HepG2 (cell line): Measurements from ENCODE around the gene CUL9. TPM values are rescaled to one million over a fixed set of nuclear protein-coding genes. Genes with fewer than 3 reads are reported as not detected.
A peak's percentile ranks its signal among the peaks of the same experiment; 100 is the strongest.

Experiments
- ATF3 ChIP-seq: sonication (generic); formaldehyde crosslinking; IDR thresholded peaks from 2 replicates; pipeline ENCODE4 v1.4.0; 2020; ENCODE audit warnings: missing genetic modification reagents
- CTCF ChIP-seq: sonication (generic); formaldehyde crosslinking; IDR thresholded peaks from 2 replicates; pipeline ENCODE4 v1.5.0; 2020; ENCODE audit warnings: mild to moderate bottlenecking, missing genetic modification reagents, moderate library complexity
- ESRRA ChIP-seq: sonication (generic); formaldehyde crosslinking; IDR thresholded peaks from 2 replicates; pipeline ENCODE4 v1.5.1; 2020; ENCODE audit warnings: mild to moderate bottlenecking, low read depth, missing genetic modification reagents
- FIP1L1 ChIP-seq: fragments of 200-400 bp; formaldehyde crosslinking; IDR thresholded peaks from 2 replicates; pipeline ENCODE4 v1.6.1; 2018; ENCODE audit warnings: low read depth, mild to moderate bottlenecking, low read length, moderate library complexity, borderline replicate concordance; ENCODE audit not compliant: insufficient read depth
- GMEB1 ChIP-seq: sonication (generic); formaldehyde crosslinking; IDR thresholded peaks from 2 replicates; pipeline ENCODE4 v1.5.1; 2020; ENCODE audit warnings: missing genetic modification reagents, mild to moderate bottlenecking, borderline replicate concordance
- MED1 ChIP-seq: sonication (generic); formaldehyde crosslinking; IDR thresholded peaks from 2 replicates; pipeline ENCODE4 v1.4.0; 2020; ENCODE audit warnings: missing genetic modification reagents
- SIN3A ChIP-seq: IDR thresholded peaks from 2 replicates; pipeline ENCODE4 v1.6.1; 2011; ENCODE audit warnings: low read depth, mild to moderate bottlenecking, control low read depth, low read length, borderline replicate concordance
- TEAD3 ChIP-seq: optimal IDR thresholded peaks from 2 replicates; pipeline ENCODE3; 2016; ENCODE audit warnings: borderline replicate concordance
- UBTF ChIP-seq: sonication (generic); formaldehyde crosslinking; IDR thresholded peaks from 2 replicates; pipeline ENCODE4 v1.4.0; 2020; ENCODE audit warnings: mild to moderate bottlenecking, missing genetic modification reagents
- WIZ ChIP-seq: sonication (generic); formaldehyde crosslinking; IDR thresholded peaks from 2 replicates; pipeline ENCODE4 v1.5.1; 2020; ENCODE audit warnings: mild to moderate bottlenecking, missing genetic modification reagents
- YY1 ChIP-seq: IDR thresholded peaks from 2 replicates; pipeline ENCODE4 v1.6.1; 2011; ENCODE audit warnings: low read length, low read depth, moderate library complexity, mild to moderate bottlenecking; ENCODE audit not compliant: insufficient read depth, insufficient replicate concordance
- ZBTB7A ChIP-seq: sonication (generic); formaldehyde crosslinking; IDR thresholded peaks from 2 replicates; pipeline ENCODE4 v1.8.0; 2022; ENCODE audit warnings: mild to moderate bottlenecking, missing genetic modification reagents
- ZFP36L1 ChIP-seq: sonication (generic); formaldehyde crosslinking; IDR thresholded peaks from 2 replicates; pipeline ENCODE4 v1.8.0; 2022; ENCODE audit warnings: mild to moderate bottlenecking, missing genetic modification reagents, moderate library complexity
- ZNF30 ChIP-seq: sonication (generic); formaldehyde crosslinking; IDR thresholded peaks from 2 replicates; pipeline ENCODE4 v1.5.0; 2020; ENCODE audit warnings: mild to moderate bottlenecking, missing genetic modification reagents
- ZNF687 ChIP-seq: sonication (generic); formaldehyde crosslinking; IDR thresholded peaks from 2 replicates; pipeline ENCODE4 v1.5.1; 2020; ENCODE audit warnings: mild to moderate bottlenecking, missing genetic modification reagents, moderate library complexity
- ZSCAN25 ChIP-seq: sonication (generic); formaldehyde crosslinking; IDR thresholded peaks from 2 replicates; pipeline ENCODE4 v1.8.0; 2022; ENCODE audit warnings: mild to moderate bottlenecking, missing genetic modification reagents
- polyA plus RNA-seq, 8 experiments: library from polyadenylated mRNA; depleted of rRNA in 3 of 8; stranded (reverse) in 7 of 8; unstranded in 1 of 8; fragments of >200 nt; fragmentation: Illumina TruSeq in 4 of 8; extraction: Trizol in 4 of 8; gene quantifications; 2 replicates each; pipeline versions ENCODE4 v1.2.1 to v1.2.3, GENCODE V29; 2011 to 2016; ENCODE audit warnings: low read depth in 4 of 8, missing spikeins in 1 of 8, mixed read lengths in 1 of 8; ENCODE audit not compliant: insufficient read depth in 1 of 8
- total RNA-seq, 5 experiments: library from RNA; depleted of rRNA; stranded (reverse); fragments of >200 nt; fragmentation: Illumina TruSeq; extraction: Trizol; gene quantifications; 2 replicates each; pipeline ENCODE4 v1.2.3, GENCODE V29; 2016; ENCODE audit warnings: low read depth in 1 of 5

CUL9 gene
- total and polyA plus RNA-seq, 2 of the 13 experiments (the other 11 are each of a cell fraction or from before 2014, with no cell fraction given): 11.4 to 13.7 TPM

- peak; percentile 25; the same call in 1 of the 2 replicates for TF ChIP-seq ZNF687 (CRISPR knock-in tag)
- TF ChIP-seq SIN3A: no peak
- peak; percentile 84 for TF ChIP-seq ATF3 (CRISPR knock-in tag)
- peak; percentile 47; the same call in 1 of the 2 replicates for TF ChIP-seq GMEB1
- no peak for TF ChIP-seq ZFP36L1 (CRISPR knock-in tag)
- no peak for TF ChIP-seq ZNF30 (CRISPR knock-in tag)
- no peak for TF ChIP-seq WIZ (CRISPR knock-in tag)
- peak; percentile 40; the same call in 1 of the 2 replicates for TF ChIP-seq ZSCAN25 (CRISPR knock-in tag)
- no peak for TF ChIP-seq ESRRA (CRISPR knock-in tag)
- TF ChIP-seq UBTF (CRISPR knock-in tag): 0 out of 2 replicates have a peak, but pooled peaks have one; percentile 32
- TF ChIP-seq ZBTB7A (CRISPR knock-in tag): 0 out of 2 replicates have a peak, but pooled peaks have one; percentile 60
- 0 out of 2 replicates have a peak, but pooled peaks have one; percentile 16 for TF ChIP-seq CTCF (CRISPR knock-in tag)
- TF ChIP-seq MED1 (CRISPR knock-in tag): peak; percentile 14; the same call in 1 of the 2 replicates
- no peak for TF ChIP-seq FIP1L1
- TF ChIP-seq TEAD3 (CRISPR knock-in tag): peak; percentile 81
- peak; percentile 64 for TF ChIP-seq YY1
Measured at GRCh38 chr6:43262000-43262779, 80.2 kb downstream of the CUL9 start (continued).
